ENCODE results near the gene EIF5A.

GRCh38 chr17:7262192-7262934 is 45.1 kb upstream of the EIF5A start, which contains the start of gene CLDN7:
- no peak for TF ChIP-seq HES1 (IDR thresholded peaks at IDR 0.05; ENCODE audit: low read depth)
- no peak for TF ChIP-seq ZBTB40 (IDR thresholded peaks at IDR 0.05)
- TF ChIP-seq ZBTB40 (CRISPR knock-in tag; IDR thresholded peaks at IDR 0.05): no peak
- no peak for TF ChIP-seq FIP1L1 (IDR thresholded peaks at IDR 0.05; ENCODE audit: low read depth, low read length, poor library complexity, severe bottlenecking)
- no peak for TF ChIP-seq RAD21 (CRISPR knock-in tag; conservative IDR thresholded peaks at IDR 0.05 in 1 of 2, IDR thresholded peaks at IDR 0.05 in 1 of 2)
- no peak for TF ChIP-seq NR3C1 (CRISPR knock-in tag; IDR thresholded peaks at IDR 0.05)
- TF ChIP-seq NBN (IDR thresholded peaks at IDR 0.05; ENCODE audit: low read depth): no peak
- no peak for TF ChIP-seq TAF7 (tag; IDR thresholded peaks at IDR 0.05)
- no peak for TF ChIP-seq JUN (IDR thresholded peaks at IDR 0.05; ENCODE audit: borderline replicate concordance, low read depth, low read length)
- TF ChIP-seq JUN (CRISPR knock-in tag; IDR thresholded peaks at IDR 0.05; ENCODE audit: borderline replicate concordance): no peak
- no peak for TF ChIP-seq NFIC (IDR thresholded peaks at IDR 0.05)
- TF ChIP-seq CTCF (IDR thresholded peaks at IDR 0.05 in 2 of 3, conservative IDR thresholded peaks at IDR 0.05 in 1 of 3; ENCODE audit: insufficient read depth in 2 of 3, low read depth in 1 of 3, low read length in 3 of 3): no peak
- no peak for TF ChIP-seq ZNF780A (CRISPR knock-in tag; IDR thresholded peaks at IDR 0.05)
